ENCODE data around the gene FOXO1.

Gene FOXO1

GRCh38 chr13:40599124-40599523 is 67.3 kb downstream of the FOXO1 start:
- Histone ChIP-seq H3K9ac (ENCODE audit: low read length) (no peak overlapping the region), H3K4me3 (ENCODE audit: low read length) (no peak overlapping the region), H3K9me3 (ENCODE audit: control insufficient read depth, low read depth, low read length) (no peaks in the 10 kb centered on the region), H3K4me1 (ENCODE audit: control insufficient read depth, low read depth, low read length) (peaks cover 48% of the 10 kb centered on the region), H3K36me3 (ENCODE audit: control insufficient read depth, low read depth, low read length) (no peaks in the 10 kb centered on the region), H3K27me3 (ENCODE audit: control insufficient read depth, insufficient read depth, low read length) (no peaks in the 10 kb centered on the region), H3K27ac (ENCODE audit: low read length) (no peak overlapping the region)

DNA sequence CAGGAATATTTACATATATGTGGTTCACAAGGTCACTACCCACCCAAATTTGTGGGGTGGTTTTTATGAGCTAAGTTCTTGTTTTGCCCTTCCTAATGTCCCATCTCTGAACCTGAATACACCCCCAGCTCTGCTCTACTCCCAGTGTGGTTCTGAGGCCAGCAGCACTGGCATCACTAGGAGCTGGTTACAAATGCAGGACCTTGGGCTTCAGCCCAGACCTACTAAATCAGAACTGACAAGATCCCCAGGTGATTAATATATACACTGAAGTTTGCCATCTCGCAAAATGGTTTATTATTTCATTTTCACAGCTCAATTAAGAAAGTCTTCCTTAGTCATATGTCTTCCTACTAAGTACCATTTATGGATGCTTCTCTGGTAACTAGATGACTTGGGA is 67.9 kb downstream of the FOXO1 start:
- no peaks in the 10 kb centered on the region for H3K9me3 ChIP-seq (ENCODE audit: control insufficient read depth, low read depth, low read length)
- peaks cover 52% of the 10 kb centered on the region for H3K4me1 ChIP-seq (ENCODE audit: control insufficient read depth, low read depth, low read length)
- no peak overlapping the region for H3K4me3 ChIP-seq (ENCODE audit: low read length)
- no peak overlapping the region for H3K9ac ChIP-seq (ENCODE audit: low read length)
- no peaks in the 10 kb centered on the region for H3K27me3 ChIP-seq (ENCODE audit: control insufficient read depth, insufficient read depth, low read length)
- no peaks in the 10 kb centered on the region for H3K36me3 ChIP-seq (ENCODE audit: control insufficient read depth, low read depth, low read length)
- H3K27ac ChIP-seq (ENCODE audit: low read length), result no peak overlapping the region

DNA sequence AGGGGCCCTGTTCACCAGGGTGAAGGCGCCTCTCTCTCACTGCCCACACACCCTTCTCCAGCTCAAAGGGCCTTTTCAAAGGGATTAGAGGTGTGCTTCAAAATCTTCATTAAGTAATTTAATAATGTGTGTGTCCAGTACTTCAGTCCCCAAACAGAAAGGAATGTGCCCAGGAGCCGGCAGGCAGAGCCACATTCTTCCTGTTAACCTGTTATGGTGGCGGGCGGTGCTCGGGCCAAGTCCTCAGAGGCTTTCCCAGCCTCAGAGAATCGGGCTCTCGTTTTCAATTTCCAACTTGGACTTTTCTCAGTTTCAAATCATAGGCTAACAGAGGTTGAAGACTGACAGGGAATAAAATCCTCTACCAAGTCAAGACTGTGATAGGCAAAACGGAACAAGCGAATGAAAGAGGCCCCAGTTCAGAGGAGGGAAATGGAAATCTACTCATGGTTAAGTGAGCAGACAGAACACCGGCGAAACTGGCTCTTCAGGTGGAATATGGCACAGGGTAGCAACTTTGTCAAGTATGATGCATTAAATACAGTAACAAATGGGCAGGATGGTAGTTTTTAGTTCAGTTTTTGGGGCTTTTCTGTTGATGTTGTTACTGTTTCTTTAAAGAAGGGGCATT is 68.6 kb downstream of the FOXO1 start:
- Histone ChIP-seq H3K9me3 (ENCODE audit: control insufficient read depth, low read depth, low read length) (no peaks in the 10 kb centered on the region), H3K4me3 (ENCODE audit: low read length) (no peak overlapping the region), H3K9ac (ENCODE audit: low read length) (no peak overlapping the region), H3K36me3 (ENCODE audit: control insufficient read depth, low read depth, low read length) (no peaks in the 10 kb centered on the region), H3K27me3 (ENCODE audit: control insufficient read depth, insufficient read depth, low read length) (no peaks in the 10 kb centered on the region), H3K4me1 (ENCODE audit: control insufficient read depth, low read depth, low read length) (peaks cover 52% of the 10 kb centered on the region), H3K27ac (ENCODE audit: low read length) (no peak overlapping the region)

- Histone ChIP-seq H3K27me3 (ENCODE audit: control insufficient read depth, insufficient read depth, low read length) (no peaks in the 10 kb centered on the region), H3K36me3 (ENCODE audit: control insufficient read depth, low read depth, low read length) (no peaks in the 10 kb centered on the region), H3K4me1 (ENCODE audit: control insufficient read depth, low read depth, low read length) (peaks cover 52% of the 10 kb centered on the region), H3K27ac (ENCODE audit: low read length) (no peak overlapping the region), H3K4me3 (ENCODE audit: low read length) (no peak overlapping the region), H3K9me3 (ENCODE audit: control insufficient read depth, low read depth, low read length) (no peaks in the 10 kb centered on the region), H3K9ac (ENCODE audit: low read length) (no peak overlapping the region)
These were observed 70.0 kb downstream of the FOXO1 start for GRCh38 chr13:40596484-40596883.

DNA sequence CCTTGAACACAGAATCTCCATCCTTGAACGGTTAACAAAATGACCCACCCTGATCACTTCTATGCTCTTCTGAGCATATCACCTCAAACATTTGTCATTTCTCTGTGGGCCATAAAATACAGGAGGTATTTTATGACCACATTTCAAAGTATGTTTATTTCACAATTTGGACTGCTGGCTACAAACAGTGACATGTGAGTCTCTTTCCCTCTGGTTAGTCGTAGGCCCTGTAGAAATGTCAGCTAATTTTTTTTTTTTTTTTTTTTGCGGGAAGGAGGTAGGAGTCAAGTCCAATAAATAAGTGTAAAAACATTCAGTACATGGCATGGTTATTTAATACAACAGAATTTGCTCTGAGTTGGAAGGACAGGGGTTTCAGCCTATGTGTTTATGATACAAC is 70.7 kb downstream of the FOXO1 start:
- Histone ChIP-seq H3K9ac (ENCODE audit: low read length) (no peak overlapping the region), H3K4me3 (ENCODE audit: low read length) (no peak overlapping the region), H3K4me1 (ENCODE audit: control insufficient read depth, low read depth, low read length) (peaks cover 52% of the 10 kb centered on the region), H3K27me3 (ENCODE audit: control insufficient read depth, insufficient read depth, low read length) (no peaks in the 10 kb centered on the region), H3K9me3 (ENCODE audit: control insufficient read depth, low read depth, low read length) (no peaks in the 10 kb centered on the region), H3K36me3 (ENCODE audit: control insufficient read depth, low read depth, low read length) (no peaks in the 10 kb centered on the region), H3K27ac (ENCODE audit: low read length) (no peak overlapping the region)

DNA sequence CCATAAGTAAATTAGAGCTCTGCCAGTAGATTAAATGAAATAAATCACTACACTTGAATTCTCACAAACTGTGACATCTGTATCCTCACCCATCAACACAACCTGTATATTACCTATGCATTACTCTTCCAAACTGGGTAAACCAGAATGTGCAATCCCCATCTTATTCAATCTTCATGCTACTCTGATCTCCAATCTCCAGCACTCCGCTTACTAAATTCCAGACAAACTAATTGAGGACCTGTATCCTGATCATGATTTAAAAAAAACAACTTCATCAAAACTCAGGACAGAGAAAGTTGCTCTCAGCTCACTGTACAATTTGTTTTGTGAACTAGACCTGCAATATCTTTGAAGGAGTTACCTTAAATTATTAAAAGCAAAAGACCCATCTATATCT is 74.4 kb downstream of the FOXO1 start:
- Histone ChIP-seq H3K27ac (ENCODE audit: low read length) (no peak overlapping the region), H3K4me1 (ENCODE audit: control insufficient read depth, low read depth, low read length) (peaks cover 44% of the 10 kb centered on the region), H3K9me3 (ENCODE audit: control insufficient read depth, low read depth, low read length) (no peaks in the 10 kb centered on the region), H3K36me3 (ENCODE audit: control insufficient read depth, low read depth, low read length) (no peaks in the 10 kb centered on the region), H3K27me3 (ENCODE audit: control insufficient read depth, insufficient read depth, low read length) (no peaks in the 10 kb centered on the region), H3K4me3 (ENCODE audit: low read length) (no peak overlapping the region), H3K9ac (ENCODE audit: low read length) (no peak overlapping the region)

GRCh38 chr13:40591091-40591490 is 75.3 kb downstream of the FOXO1 start:
- no peaks in the 10 kb centered on the region for H3K36me3 ChIP-seq (ENCODE audit: control insufficient read depth, low read depth, low read length)
- H3K27me3 ChIP-seq (ENCODE audit: control insufficient read depth, insufficient read depth, low read length), result no peaks in the 10 kb centered on the region
- H3K9ac ChIP-seq (ENCODE audit: low read length), result no peak overlapping the region
- no peak overlapping the region for H3K4me3 ChIP-seq (ENCODE audit: low read length)
- H3K9me3 ChIP-seq (ENCODE audit: control insufficient read depth, low read depth, low read length), result no peaks in the 10 kb centered on the region
- peaks cover 53% of the 10 kb centered on the region for H3K4me1 ChIP-seq (ENCODE audit: control insufficient read depth, low read depth, low read length)
- no peak overlapping the region for H3K27ac ChIP-seq (ENCODE audit: low read length)

GRCh38 chr13:40590112-40590862 is 76.2 kb downstream of the FOXO1 start:
- no peak overlapping the region for H3K9ac ChIP-seq (ENCODE audit: low read length)
- no peak overlapping the region for H3K27ac ChIP-seq (ENCODE audit: low read length)
- no peaks in the 10 kb centered on the region for H3K36me3 ChIP-seq (ENCODE audit: control insufficient read depth, low read depth, low read length)
- no peaks in the 10 kb centered on the region for H3K27me3 ChIP-seq (ENCODE audit: control insufficient read depth, insufficient read depth, low read length)
- peaks cover 61% of the 10 kb centered on the region for H3K4me1 ChIP-seq (ENCODE audit: control insufficient read depth, low read depth, low read length)
- no peaks in the 10 kb centered on the region for H3K9me3 ChIP-seq (ENCODE audit: control insufficient read depth, low read depth, low read length)
- H3K4me3 ChIP-seq (ENCODE audit: low read length), result no peak overlapping the region

- no peaks in the 10 kb centered on the region for H3K27me3 ChIP-seq (ENCODE audit: control insufficient read depth, insufficient read depth, low read length)
- no peaks in the 10 kb centered on the region for H3K36me3 ChIP-seq (ENCODE audit: control insufficient read depth, low read depth, low read length)
- H3K27ac ChIP-seq (ENCODE audit: low read length), result no peak overlapping the region
- H3K4me3 ChIP-seq (ENCODE audit: low read length), result no peak overlapping the region
- peaks cover 54% of the 10 kb centered on the region for H3K4me1 ChIP-seq (ENCODE audit: control insufficient read depth, low read depth, low read length)
- H3K9ac ChIP-seq (ENCODE audit: low read length), result no peak overlapping the region
- H3K9me3 ChIP-seq (ENCODE audit: control insufficient read depth, low read depth, low read length), result no peaks in the 10 kb centered on the region
These were observed 76.9 kb downstream of the FOXO1 start for GRCh38 chr13:40589285-40590109.

DNA sequence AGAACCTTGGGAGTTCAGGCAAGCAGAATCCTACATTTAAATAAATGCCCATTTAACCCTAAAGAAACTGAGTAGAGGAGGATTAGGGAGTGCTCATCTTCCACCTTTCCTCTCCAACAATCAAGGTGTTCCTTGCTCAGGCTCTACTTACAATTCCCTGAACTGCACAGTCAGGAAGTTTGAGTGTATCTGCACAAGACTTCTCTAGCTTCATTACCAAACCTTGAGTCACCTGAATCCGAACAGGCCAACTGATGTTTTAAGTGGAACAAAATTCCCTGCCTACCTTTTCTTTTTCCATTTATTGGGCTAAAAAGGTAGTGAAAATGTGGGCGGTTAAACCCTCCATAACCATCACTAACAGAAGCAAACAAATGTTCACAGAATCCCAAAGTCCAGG is 78.3 kb downstream of the FOXO1 start:
- Histone ChIP-seq H3K36me3 (ENCODE audit: control insufficient read depth, low read depth, low read length) (no peaks in the 10 kb centered on the region), H3K9me3 (ENCODE audit: control insufficient read depth, low read depth, low read length) (peaks cover 3% of the 10 kb centered on the region), H3K4me3 (ENCODE audit: low read length) (no peak overlapping the region), H3K4me1 (ENCODE audit: control insufficient read depth, low read depth, low read length) (peaks cover 46% of the 10 kb centered on the region), H3K27me3 (ENCODE audit: control insufficient read depth, insufficient read depth, low read length) (no peaks in the 10 kb centered on the region), H3K27ac (ENCODE audit: low read length) (no peak overlapping the region), H3K9ac (ENCODE audit: low read length) (no peak overlapping the region)

- Histone ChIP-seq H3K27ac (ENCODE audit: low read length) (no peak overlapping the region), H3K36me3 (ENCODE audit: control insufficient read depth, low read depth, low read length) (no peaks in the 10 kb centered on the region), H3K4me1 (ENCODE audit: control insufficient read depth, low read depth, low read length) (peaks cover 44% of the 10 kb centered on the region), H3K9me3 (ENCODE audit: control insufficient read depth, low read depth, low read length) (peaks cover 3% of the 10 kb centered on the region), H3K9ac (ENCODE audit: low read length) (no peak overlapping the region), H3K4me3 (ENCODE audit: low read length) (no peak overlapping the region), H3K27me3 (ENCODE audit: control insufficient read depth, insufficient read depth, low read length) (no peaks in the 10 kb centered on the region)
These were observed 79.4 kb downstream of the FOXO1 start for GRCh38 chr13:40586886-40587565.

Data from iPS-18a (cell line).